Keratinocyte (primary cell): ENCODE data around the gene TMEM176B.

Experiments
- EZH2 ChIP-seq: IDR thresholded peaks from one replicate; pipeline ENCODE4 v1.6.1; 2012; ENCODE audit warnings: inconsistent platforms, mild to moderate bottlenecking, low read length, moderate library complexity
- TF ChIP-seq, protein P1 (sequence below), 3 experiments: IDR thresholded peaks in 1 of 3; conservative IDR thresholded peaks in 1 of 3; optimal IDR thresholded peaks in 1 of 3; 2 replicates in 2 of 3; 3 replicates in 1 of 3; pipeline versions ENCODE3 to v1.5.1; 2011; ENCODE audit warnings: low read length in 3 of 3, mild to moderate bottlenecking in 3 of 3, moderate library complexity in 2 of 3, control low read depth in 1 of 3, inconsistent platforms in 1 of 3; ENCODE audit not compliant: insufficient read depth in 2 of 3; ENCODE audit errors: extremely low read depth in 1 of 3

DNA sequence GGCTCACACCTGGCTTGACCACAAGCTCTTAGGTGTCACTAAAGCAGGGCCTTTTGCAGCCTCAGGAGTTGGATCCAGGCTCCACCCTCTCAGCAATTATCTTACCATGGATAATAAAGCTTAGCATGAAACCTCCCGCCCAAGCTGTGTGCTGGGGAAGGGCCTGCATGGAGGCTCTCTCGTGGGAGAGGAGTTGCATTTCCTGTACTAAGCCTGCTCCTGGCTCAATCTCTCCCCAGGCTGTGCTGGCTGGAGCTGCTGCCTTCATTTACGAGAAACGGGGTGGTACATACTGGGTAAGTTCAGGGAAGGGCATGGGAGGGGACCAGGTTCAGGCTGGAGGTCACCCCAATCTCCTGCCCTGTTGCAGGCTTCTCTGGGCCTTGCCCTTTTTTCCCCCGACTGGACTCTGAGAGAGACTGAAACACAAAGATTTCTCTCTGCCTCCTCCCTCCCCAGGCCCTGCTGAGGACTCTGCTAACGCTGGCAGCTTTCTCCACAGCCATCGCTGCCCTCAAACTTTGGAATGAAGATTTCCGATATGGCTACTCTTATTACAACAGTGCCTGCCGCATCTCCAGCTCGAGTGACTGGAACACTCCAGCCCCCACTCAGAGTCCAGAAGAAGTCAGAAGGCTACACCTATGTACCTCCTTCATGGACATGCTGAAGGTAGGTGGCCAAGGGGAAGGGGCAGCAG, 3.1 kb upstream of the TMEM176B start:
- TF ChIP-seq, protein P1, sequence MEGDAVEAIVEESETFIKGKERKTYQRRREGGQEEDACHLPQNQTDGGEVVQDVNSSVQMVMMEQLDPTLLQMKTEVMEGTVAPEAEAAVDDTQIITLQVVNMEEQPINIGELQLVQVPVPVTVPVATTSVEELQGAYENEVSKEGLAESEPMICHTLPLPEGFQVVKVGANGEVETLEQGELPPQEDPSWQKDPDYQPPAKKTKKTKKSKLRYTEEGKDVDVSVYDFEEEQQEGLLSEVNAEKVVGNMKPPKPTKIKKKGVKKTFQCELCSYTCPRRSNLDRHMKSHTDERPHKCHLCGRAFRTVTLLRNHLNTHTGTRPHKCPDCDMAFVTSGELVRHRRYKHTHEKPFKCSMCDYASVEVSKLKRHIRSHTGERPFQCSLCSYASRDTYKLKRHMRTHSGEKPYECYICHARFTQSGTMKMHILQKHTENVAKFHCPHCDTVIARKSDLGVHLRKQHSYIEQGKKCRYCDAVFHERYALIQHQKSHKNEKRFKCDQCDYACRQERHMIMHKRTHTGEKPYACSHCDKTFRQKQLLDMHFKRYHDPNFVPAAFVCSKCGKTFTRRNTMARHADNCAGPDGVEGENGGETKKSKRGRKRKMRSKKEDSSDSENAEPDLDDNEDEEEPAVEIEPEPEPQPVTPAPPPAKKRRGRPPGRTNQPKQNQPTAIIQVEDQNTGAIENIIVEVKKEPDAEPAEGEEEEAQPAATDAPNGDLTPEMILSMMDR (optimal IDR thresholded peaks at IDR 0.05 in 1 of 3, IDR thresholded peaks at IDR 0.05 in 1 of 3, conservative IDR thresholded peaks at IDR 0.05 in 1 of 3; ENCODE audit: extremely low read depth in 1 of 3, insufficient read depth in 2 of 3, low read length in 3 of 3): no peak
- no peak for TF ChIP-seq EZH2
